DOHH2 (cell line): ENCODE measurements around the gene HACD2.

Experiments used
- EZH2phosphoT487 ChIP-seq: fragments of 200-600 bp; sonication (generic); IDR thresholded peaks from 2 replicates; pipeline ENCODE4 v1.6.1; 2017; ENCODE audit warnings: borderline replicate concordance, mild to moderate bottlenecking, antibody characterized with exemption, low read length, moderate library complexity, mixed read lengths
- TF ChIP-seq, protein P1 (sequence below): fragments of 200-600 bp; sonication (generic); IDR thresholded peaks from one replicate; pipeline ENCODE4 v1.5.1; 2014; ENCODE audit warnings: antibody characterized with exemption, mild to moderate bottlenecking, low read depth, low read length; ENCODE audit not compliant: poor library complexity, severe bottlenecking

GRCh38 chr3:123526474-123526873 lies 58.4 kb downstream of the HACD2 start:
- TF ChIP-seq, protein P1, sequence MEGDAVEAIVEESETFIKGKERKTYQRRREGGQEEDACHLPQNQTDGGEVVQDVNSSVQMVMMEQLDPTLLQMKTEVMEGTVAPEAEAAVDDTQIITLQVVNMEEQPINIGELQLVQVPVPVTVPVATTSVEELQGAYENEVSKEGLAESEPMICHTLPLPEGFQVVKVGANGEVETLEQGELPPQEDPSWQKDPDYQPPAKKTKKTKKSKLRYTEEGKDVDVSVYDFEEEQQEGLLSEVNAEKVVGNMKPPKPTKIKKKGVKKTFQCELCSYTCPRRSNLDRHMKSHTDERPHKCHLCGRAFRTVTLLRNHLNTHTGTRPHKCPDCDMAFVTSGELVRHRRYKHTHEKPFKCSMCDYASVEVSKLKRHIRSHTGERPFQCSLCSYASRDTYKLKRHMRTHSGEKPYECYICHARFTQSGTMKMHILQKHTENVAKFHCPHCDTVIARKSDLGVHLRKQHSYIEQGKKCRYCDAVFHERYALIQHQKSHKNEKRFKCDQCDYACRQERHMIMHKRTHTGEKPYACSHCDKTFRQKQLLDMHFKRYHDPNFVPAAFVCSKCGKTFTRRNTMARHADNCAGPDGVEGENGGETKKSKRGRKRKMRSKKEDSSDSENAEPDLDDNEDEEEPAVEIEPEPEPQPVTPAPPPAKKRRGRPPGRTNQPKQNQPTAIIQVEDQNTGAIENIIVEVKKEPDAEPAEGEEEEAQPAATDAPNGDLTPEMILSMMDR = no peak
- TF ChIP-seq EZH2phosphoT487 = no peak
